NCI-H2029 treated with DMSO at 0.1 percent for 48 hours (cell line): ENCODE results near the gene FERMT2.

Experiments
- DNase-seq: peaks from one replicate; lab custom pipeline; 2025; lab: John Stamatoyannopoulos, UW

The FERMT2 gene

GRCh38 chr14:52862632-52863333 is 88.1 kb downstream of the FERMT2 start:
- no peak for DNase-seq

GRCh38 chr14:52861403-52861802 is 89.4 kb downstream of the FERMT2 start:
- no peak for DNase-seq

- no peak for DNase-seq
These were observed 89.9 kb downstream of the FERMT2 start for GRCh38 chr14:52860910-52861309.

GRCh38 chr14:52860209-52860608 is 90.6 kb downstream of the FERMT2 start:
- no peak for DNase-seq

- no peak for DNase-seq
These were observed 94.7 kb downstream of the FERMT2 start for GRCh38 chr14:52856139-52856538.

- DNase-seq, result no peak
These were observed 97.4 kb downstream of the FERMT2 start for GRCh38 chr14:52853522-52853854.

- DNase-seq, result no peak
These were observed 97.9 kb downstream of the FERMT2 start for GRCh38 chr14:52852810-52853521.

GRCh38 chr14:52850451-52850909 is 100.4 kb downstream of the FERMT2 start:
- no peak for DNase-seq

GRCh38 chr14:52848626-52849025 is 102.2 kb downstream of the FERMT2 start:
- no peak for DNase-seq

- DNase-seq, result no peak
These were observed 104.3 kb downstream of the FERMT2 start for GRCh38 chr14:52846591-52846990.

GRCh38 chr14:52845081-52845480 is 105.8 kb downstream of the FERMT2 start:
- no peak for DNase-seq

- DNase-seq, result peak; percentile 21
These were observed 106.4 kb downstream of the FERMT2 start for GRCh38 chr14:52844262-52845060.

GRCh38 chr14:52840877-52841276 is 110.0 kb downstream of the FERMT2 start:
- no peak for DNase-seq

- no peak for DNase-seq
These were observed 113.4 kb downstream of the FERMT2 start for GRCh38 chr14:52837451-52837850.

GRCh38 chr14:52836063-52836462 is 114.8 kb downstream of the FERMT2 start:
- no peak for DNase-seq

- peak; percentile 62 for DNase-seq
These were observed 115.5 kb downstream of the FERMT2 start for GRCh38 chr14:52835122-52835903.

- no peak for DNase-seq
These were observed 116.4 kb downstream of the FERMT2 start for GRCh38 chr14:52834440-52834842.

GRCh38 chr14:52833891-52834290 is 117.0 kb downstream of the FERMT2 start:
- no peak for DNase-seq

GRCh38 chr14:52829527-52830185 is 121.2 kb downstream of the FERMT2 start:
- DNase-seq, result no peak

- no peak for DNase-seq
These were observed 123.4 kb downstream of the FERMT2 start for GRCh38 chr14:52827426-52827825.

- no peak for DNase-seq
These were observed 125.8 kb downstream of the FERMT2 start for GRCh38 chr14:52825085-52825484.
